HCT116 (cell line): ENCODE results near the gene BTBD9.

Source experiments
- EGR1 ChIP-seq: IDR thresholded peaks from 2 replicates; pipeline ENCODE4 v1.6.1; 2012; ENCODE audit warnings: low read depth
- EZH2 ChIP-seq: fragments of 200-600 bp; sonication (generic); IDR thresholded peaks from 2 replicates; pipeline ENCODE4 v1.6.1; 2017; ENCODE audit warnings: antibody characterized with exemption, mixed run types
- EZH2phosphoT487 ChIP-seq: fragments of 200-600 bp; IDR thresholded peaks from 2 replicates; pipeline ENCODE4 v1.6.1; 2018; ENCODE audit warnings: antibody characterized with exemption, borderline replicate concordance
- FOSL1 ChIP-seq: IDR thresholded peaks from 2 replicates; pipeline ENCODE4 v1.6.1; 2012; ENCODE audit warnings: low read depth
- POLR2A ChIP-seq: IDR thresholded peaks from 2 replicates; pipeline ENCODE4 v1.7.0; 2011; ENCODE audit warnings: borderline replicate concordance; ENCODE audit not compliant: insufficient read depth, insufficient read length; ENCODE audit errors: extremely low read depth
- POLR2AphosphoS5 ChIP-seq: IDR thresholded peaks from 2 replicates; pipeline ENCODE4 v1.6.1; 2011; ENCODE audit warnings: mild to moderate bottlenecking, low read depth, low read length, moderate library complexity
- RAD21 ChIP-seq: IDR thresholded peaks from 2 replicates; pipeline ENCODE4 v1.6.1; 2012; ENCODE audit warnings: low read depth, mild to moderate bottlenecking
- REST ChIP-seq: IDR thresholded peaks from 2 replicates; pipeline ENCODE4 v1.6.1; 2012; ENCODE audit warnings: low read depth
- SP1 ChIP-seq: IDR thresholded peaks from 2 replicates; pipeline ENCODE4 v1.6.1; 2012; ENCODE audit warnings: low read depth
- YY1 ChIP-seq: IDR thresholded peaks from 2 replicates; pipeline ENCODE4 v1.6.1; 2011; ENCODE audit warnings: low read length, low read depth, moderate library complexity, mild to moderate bottlenecking; ENCODE audit not compliant: insufficient replicate concordance; ENCODE audit errors: extremely low read depth
- ZNF274 ChIP-seq: fragments of 200-500 bp; sonication (Bioruptor generic); IDR thresholded peaks from 2 replicates; pipeline ENCODE4 v1.6.1; 2014; ENCODE audit warnings: mild to moderate bottlenecking, low read depth, low read length, inconsistent platforms
- TF ChIP-seq, protein P1 (sequence below), 3 experiments: fragments of 200-600 bp in 1 of 3; sonication (generic) in 1 of 3; IDR thresholded peaks in 2 of 3; conservative IDR thresholded peaks in 1 of 3; 2 replicates each; pipeline ENCODE4 v1.5.1; 2012 to 2017; ENCODE audit warnings: low read depth in 2 of 3, low read length in 2 of 3, antibody characterized with exemption in 1 of 3, borderline replicate concordance in 1 of 3, control low read depth in 1 of 3, mild to moderate bottlenecking in 1 of 3, mixed read lengths in 1 of 3, mixed run types in 1 of 3, moderate library complexity in 1 of 3; ENCODE audit not compliant: insufficient read depth in 1 of 3
- TF ChIP-seq, protein P2 (sequence below): IDR thresholded peaks from 2 replicates; pipeline ENCODE4 v1.6.1; 2012
- TF ChIP-seq, protein P3 (sequence below): IDR thresholded peaks from 2 replicates; pipeline ENCODE4 v1.6.1; 2012

DNA sequence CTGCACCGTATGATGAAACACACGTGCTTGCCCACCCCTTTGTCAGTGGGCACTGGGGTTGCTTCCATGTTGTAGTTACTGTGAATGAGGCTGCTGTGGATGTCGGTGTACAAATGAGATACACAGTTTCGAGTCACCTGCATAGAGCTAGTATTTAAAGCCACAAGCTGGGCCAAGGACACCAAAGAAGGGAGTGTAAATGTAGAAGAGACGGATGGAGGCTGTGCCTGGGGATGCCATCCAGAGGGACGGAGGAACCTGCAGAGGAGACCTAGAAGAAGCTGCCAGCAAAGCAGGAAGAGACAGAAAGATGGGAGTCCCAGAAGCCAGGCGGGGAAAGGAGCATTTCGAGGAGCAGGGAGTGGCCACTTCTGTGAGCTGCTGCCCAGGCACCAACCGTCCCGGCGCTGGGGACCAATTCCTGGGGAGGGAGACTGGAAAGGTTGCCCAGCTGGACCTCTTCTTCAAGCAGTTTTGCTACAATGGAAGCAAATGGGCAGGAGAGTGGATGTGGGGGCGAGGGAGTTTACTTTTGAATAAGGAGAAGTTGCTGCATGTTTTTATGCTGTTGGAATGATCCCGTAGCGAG lies 480.9 kb downstream of the BTBD9 start:
- TF ChIP-seq SP1 (no peak), POLR2A (no peak), EZH2phosphoT487 (no peak), POLR2AphosphoS5 (no peak), REST (no peak), EZH2 (no peak), EGR1 (no peak), YY1 (no peak), RAD21 (no peak), ZNF274 (no peak), FOSL1 (no peak)
- TF ChIP-seq, protein P1, sequence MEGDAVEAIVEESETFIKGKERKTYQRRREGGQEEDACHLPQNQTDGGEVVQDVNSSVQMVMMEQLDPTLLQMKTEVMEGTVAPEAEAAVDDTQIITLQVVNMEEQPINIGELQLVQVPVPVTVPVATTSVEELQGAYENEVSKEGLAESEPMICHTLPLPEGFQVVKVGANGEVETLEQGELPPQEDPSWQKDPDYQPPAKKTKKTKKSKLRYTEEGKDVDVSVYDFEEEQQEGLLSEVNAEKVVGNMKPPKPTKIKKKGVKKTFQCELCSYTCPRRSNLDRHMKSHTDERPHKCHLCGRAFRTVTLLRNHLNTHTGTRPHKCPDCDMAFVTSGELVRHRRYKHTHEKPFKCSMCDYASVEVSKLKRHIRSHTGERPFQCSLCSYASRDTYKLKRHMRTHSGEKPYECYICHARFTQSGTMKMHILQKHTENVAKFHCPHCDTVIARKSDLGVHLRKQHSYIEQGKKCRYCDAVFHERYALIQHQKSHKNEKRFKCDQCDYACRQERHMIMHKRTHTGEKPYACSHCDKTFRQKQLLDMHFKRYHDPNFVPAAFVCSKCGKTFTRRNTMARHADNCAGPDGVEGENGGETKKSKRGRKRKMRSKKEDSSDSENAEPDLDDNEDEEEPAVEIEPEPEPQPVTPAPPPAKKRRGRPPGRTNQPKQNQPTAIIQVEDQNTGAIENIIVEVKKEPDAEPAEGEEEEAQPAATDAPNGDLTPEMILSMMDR (IDR thresholded peaks at IDR 0.05 in 2 of 3, conservative IDR thresholded peaks at IDR 0.05 in 1 of 3; ENCODE audit: borderline replicate concordance in 1 of 3, insufficient read depth in 1 of 3, low read depth in 2 of 3, low read length in 2 of 3), result no peak
- TF ChIP-seq, protein P2, sequence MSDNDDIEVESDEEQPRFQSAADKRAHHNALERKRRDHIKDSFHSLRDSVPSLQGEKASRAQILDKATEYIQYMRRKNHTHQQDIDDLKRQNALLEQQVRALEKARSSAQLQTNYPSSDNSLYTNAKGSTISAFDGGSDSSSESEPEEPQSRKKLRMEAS, result no peak
- TF ChIP-seq, protein P3, sequence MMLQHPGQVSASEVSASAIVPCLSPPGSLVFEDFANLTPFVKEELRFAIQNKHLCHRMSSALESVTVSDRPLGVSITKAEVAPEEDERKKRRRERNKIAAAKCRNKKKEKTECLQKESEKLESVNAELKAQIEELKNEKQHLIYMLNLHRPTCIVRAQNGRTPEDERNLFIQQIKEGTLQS, result no peak
